OCI-M1 (cell line): Measurements from ENCODE around the gene ZFAND2B.
A peak's percentile ranks its signal among the peaks of the same experiment; 100 is the strongest.
"Not testable (repeated sequence)": the region's sequence is repeated elsewhere in the genome, so short reads cannot be mapped to it uniquely, and the experiment has no call there.

Experiments
- DNase-seq: peaks from one replicate; lab custom pipeline; 2025; lab: John Stamatoyannopoulos, UW

The ZFAND2B gene

GRCh38 chr2:219175928-219176817 is 30.4 kb upstream of the ZFAND2B start:
- peak; percentile 72 for DNase-seq

- peak; percentile 92 for DNase-seq
These were observed 29.6 kb upstream of the ZFAND2B start, which contains the start of gene CNPPD1 for GRCh38 chr2:219176818-219177551. Gene CNPPD1, minus strand, starts transcription at chr2:219176925. Its CDS starts 97 bp downstream, at chr2:219176828.

- peak; percentile 94 for DNase-seq
These were observed 28.8 kb upstream of the ZFAND2B start, which contains the start of gene RETREG2 for GRCh38 chr2:219177552-219178376. Gene RETREG2, plus strand, starts transcription at chr2:219178275. Its CDS starts 78 bp downstream, at chr2:219178353.

GRCh38 chr2:219178377-219179175 is 28.0 kb upstream of the ZFAND2B start:
- peak; percentile 72 for DNase-seq

- no peak for DNase-seq
These were observed 26.7 kb upstream of the ZFAND2B start for GRCh38 chr2:219179601-219180465.

GRCh38 chr2:219180961-219181360 is 25.6 kb upstream of the ZFAND2B start:
- DNase-seq: no peak

GRCh38 chr2:219181531-219181930 is 25.1 kb upstream of the ZFAND2B start:
- DNase-seq: no peak

GRCh38 chr2:219182331-219183150 is 24.0 kb upstream of the ZFAND2B start:
- DNase-seq: no peak

- no peak for DNase-seq
These were observed 23.3 kb upstream of the ZFAND2B start for GRCh38 chr2:219183151-219183772.

GRCh38 chr2:219184121-219184520 is 22.5 kb upstream of the ZFAND2B start:
- no peak for DNase-seq

GRCh38 chr2:219186754-219187456 is 19.7 kb upstream of the ZFAND2B start:
- DNase-seq: no peak

GRCh38 chr2:219197388-219197787 is 9.2 kb upstream of the ZFAND2B start:
- no peak for DNase-seq

- DNase-seq: no peak
These were observed 7.6 kb upstream of the ZFAND2B start for GRCh38 chr2:219198974-219199373.

GRCh38 chr2:219199470-219200211 is 6.9 kb upstream of the ZFAND2B start:
- DNase-seq: no peak

- not testable (repeated sequence) for DNase-seq
These were observed 5.9 kb upstream of the ZFAND2B start for GRCh38 chr2:219200502-219201326.

- not testable (repeated sequence) for DNase-seq
These were observed 5.3 kb upstream of the ZFAND2B start for GRCh38 chr2:219201331-219201730.
